GM12892 (cell line): Measurements from ENCODE around the gene WNK2.

Experiments used
- POLR2A ChIP-seq: IDR thresholded peaks from 2 replicates; pipeline ENCODE4 v1.6.1; 2011; ENCODE audit warnings: low read depth, low read length, control low read depth
- POLR2AphosphoS5 ChIP-seq: IDR thresholded peaks from 2 replicates; pipeline ENCODE4 v1.6.1; 2011; ENCODE audit warnings: low read depth, low read length, control low read depth
- TAF1 ChIP-seq: IDR thresholded peaks from 2 replicates; pipeline ENCODE4 v1.6.1; 2011; ENCODE audit warnings: low read depth, mild to moderate bottlenecking, control low read depth, low read length, borderline replicate concordance

- TF ChIP-seq POLR2A (no peak), POLR2AphosphoS5 (no peak), TAF1 (no peak)
Measured at GRCh38 chr9:93301291-93301811, 117.4 kb downstream of the WNK2 start.
